ENCODE measurements around the gene ERVK3-1. TPM values are rescaled to one million over a fixed set of nuclear protein-coding genes. Genes with fewer than 3 reads are reported as not detected.

ERVK3-1 gene
- polyA plus RNA-seq, 2 of the 4 experiments (the other 2 are of a cell fraction): 109 to 142 TPM

- WGBS (ENCODE audit: missing lambda C conversion rate): 93% methylated on average over 30 of the region's 30 CpGs
- ChIA-PET CTCF (interaction anchor here (0.8 kb wide), 1 partner anchor 122 kb away, joined by 5 read pairs; no protein-coding TSS in a partner anchor), POLR2A (no interaction called here)
- Histone ChIP-seq H3K4me2 (no peak overlapping the region), H3K9me3 (peaks cover 74% of the 10 kb centered on the region), H3K27ac (no peak overlapping the region), H3K4me1 (no peaks in the 10 kb centered on the region), H3K4me3 (no peak overlapping the region)
- ATAC-seq: no peak; a peak in 1 of 6 replicates
- TF ChIP-seq ELK1 (IDR thresholded peaks at IDR 0.05; ENCODE audit: low read depth, low read length) (no peak), ESRRA (IDR thresholded peaks at IDR 0.05; ENCODE audit: borderline replicate concordance, low read length) (no peak), ZNF302 (CRISPR knock-in tag; IDR thresholded peaks at IDR 0.05) (no peak), E2F6 (IDR thresholded peaks at IDR 0.05; ENCODE audit: borderline replicate concordance, low read depth) (no peak), JUNB (IDR thresholded peaks at IDR 0.05) (no peak), MAFK (IDR thresholded peaks at IDR 0.05; ENCODE audit: partially characterized antibody) (no peak), CHD2 (IDR thresholded peaks at IDR 0.05; ENCODE audit: low read length, partially characterized antibody) (no peak), EHMT2 (IDR thresholded peaks at IDR 0.05; ENCODE audit: low read depth) (no peak), KDM1A (IDR thresholded peaks at IDR 0.05; ENCODE audit: low read depth) (no peak), REST (IDR thresholded peaks at IDR 0.05) (no peak), NR3C1 (IDR thresholded peaks at IDR 0.05) (no peak), EHF (CRISPR knock-in tag; IDR thresholded peaks at IDR 0.05) (no peak)
- FAIRE-seq: no peak
- no peak for DNase-seq (ENCODE audit: low read depth in 1 of 2, low spot score in 1 of 2)
Observed at GRCh38 chr19:58338825-58339558, 33.8 kb downstream of the ERVK3-1 start.

- FAIRE-seq: peak; percentile 13
- H3K4me3 ChIP-seq: no peak overlapping the region
- H3K27ac ChIP-seq: no peak overlapping the region
- peaks cover 38% of the 10 kb centered on the region for H3K9me3 ChIP-seq
- 68% methylated on average over 5 of the region's 5 CpGs for WGBS (ENCODE audit: missing lambda C conversion rate)
- no peak for TF ChIP-seq ZNF302 (CRISPR knock-in tag; IDR thresholded peaks at IDR 0.05)
- 0 out of 3 replicates have a peak, but pooled peaks cover 8% of the 10 kb centered on the region for H3K4me1 ChIP-seq
- H3K4me2 ChIP-seq: no peak overlapping the region
- no peak for DNase-seq (ENCODE audit: low read depth in 1 of 2, low spot score in 1 of 2)
- POLR2A ChIA-PET: interaction anchor here (4.4 kb wide), 1 partner anchor 17 kb away, joined by 33 read pairs; the partner anchor contains the start of gene ZNF497
- CTCF ChIA-PET: interaction anchor here (1.6 to 2.4 kb wide), 2 partner anchors 9 to 10 kb away, joined by 4 to 6 read pairs; no protein-coding TSS in a partner anchor
- ATAC-seq: no peak
Observed at GRCh38 chr19:58345558-58345957, 40.4 kb downstream of the ERVK3-1 start.

- peak; percentile 87 to 95 for ATAC-seq
- TF ChIP-seq HOXB13 (CRISPR knock-in tag; IDR thresholded peaks at IDR 0.05; ENCODE audit: low read depth): peak; percentile 32; the same call in 1 of the 2 replicates
- no peak for TF ChIP-seq ESRRA (IDR thresholded peaks at IDR 0.05; ENCODE audit: borderline replicate concordance, low read length)
- TF ChIP-seq HEYL (CRISPR knock-in tag; IDR thresholded peaks at IDR 0.05): no peak
- TF ChIP-seq TP53 (CRISPR knock-in tag; IDR thresholded peaks at IDR 0.05): no peak
- TF ChIP-seq MAZ (IDR thresholded peaks at IDR 0.05; ENCODE audit: borderline replicate concordance, low read depth, low read length): no peak
- TF ChIP-seq MAX (IDR thresholded peaks at IDR 0.05): peak; percentile 93
- TF ChIP-seq KDM5A (IDR thresholded peaks at IDR 0.05): no peak
- TF ChIP-seq JUN (IDR thresholded peaks at IDR 0.05): 0 out of 5 replicates have a peak, but pooled peaks of 1 of the 2 experiments have one; percentile 48
- peak; percentile 92 for TF ChIP-seq E2F6 (IDR thresholded peaks at IDR 0.05; ENCODE audit: borderline replicate concordance, low read depth)
- TF ChIP-seq PHF8 (IDR thresholded peaks at IDR 0.05; ENCODE audit: borderline replicate concordance, low read depth): peak; percentile 58; the same call in 1 of the 2 replicates
- TF ChIP-seq ZFP36 (IDR thresholded peaks at IDR 0.05; ENCODE audit: borderline replicate concordance, partially characterized antibody): no peak
- no peak for TF ChIP-seq NFE2L2 (conservative IDR thresholded peaks at IDR 0.05; ENCODE audit: low read length)
- 0 out of 2 replicates have a peak, but pooled peaks have one; percentile 59 for TF ChIP-seq HOXB5 (CRISPR knock-in tag; IDR thresholded peaks at IDR 0.05)
Observed at GRCh38 chr19:58346961-58347929, 42.1 kb downstream of the ERVK3-1 start.

More at GRCh38 chr19:58346961-58347929, 42.1 kb downstream of the ERVK3-1 start:
- Histone ChIP-seq H3K4me3 (peak overlapping the region; percentile 53), H3K4me1 (0 out of 3 replicates have a peak, but pooled peaks cover 8% of the 10 kb centered on the region), H3K4me2 (peak overlapping the region; percentile 90), H3K9me3 (peaks cover 21% of the 10 kb centered on the region), H3K27ac (peak overlapping the region; percentile 52 to 82)
- DNase-seq (ENCODE audit: low read depth in 1 of 2, low spot score in 1 of 2) (peak; percentile 65 to 78), FAIRE-seq (no peak)
- CTCF ChIA-PET: interaction anchor here (0.6 to 2.2 kb wide), 5 partner anchors 13 to 58 kb away, joined by 3 to 14 read pairs (median 4); partner anchors contain the start of gene ZNF497
- POLR2A ChIA-PET: interaction anchor here (1.0 to 4.4 kb wide), 5 partner anchors 15 to 164 kb away, joined by 3 to 33 read pairs (median 3); partner anchors contain the start of genes ZNF497, ZNF8 and ZSCAN22
- WGBS (ENCODE audit: missing lambda C conversion rate): 26% methylated on average over 45 of the region's 82 CpGs
